Measurements from ENCODE around the gene ALDH16A1.

The ALDH16A1 gene

GRCh38 chr19:49515767-49516166 is 62.7 kb downstream of the ALDH16A1 start:
- no peak for DNase-seq (ENCODE audit: low read depth)

GRCh38 chr19:49518033-49518432 is 65.0 kb downstream of the ALDH16A1 start:
- DNase-seq (ENCODE audit: low read depth), result no peak

Measured in stimulated activated CD4-positive, alpha-beta T cell treated with anti-CD3 and anti-CD28 coated beads, Interleukin-2, amount 100 ng/mL, for 4 hours (primary cell).